HG03060 (cell line): ENCODE measurements around the gene CES2.
"Not testable (repeated sequence)": the region's sequence is repeated elsewhere in the genome, so short reads cannot be mapped to it uniquely, and the experiment has no call there.

Experiments used
- ATAC-seq: cut with Tn5 transposase; IDR thresholded peaks from one replicate; pipeline ENCODE4 v1.9.1; 2021; ENCODE audit warnings: low read depth, moderate number of reproducible peaks; ENCODE audit not compliant: unreplicated experiment

The CES2 gene

DNA sequence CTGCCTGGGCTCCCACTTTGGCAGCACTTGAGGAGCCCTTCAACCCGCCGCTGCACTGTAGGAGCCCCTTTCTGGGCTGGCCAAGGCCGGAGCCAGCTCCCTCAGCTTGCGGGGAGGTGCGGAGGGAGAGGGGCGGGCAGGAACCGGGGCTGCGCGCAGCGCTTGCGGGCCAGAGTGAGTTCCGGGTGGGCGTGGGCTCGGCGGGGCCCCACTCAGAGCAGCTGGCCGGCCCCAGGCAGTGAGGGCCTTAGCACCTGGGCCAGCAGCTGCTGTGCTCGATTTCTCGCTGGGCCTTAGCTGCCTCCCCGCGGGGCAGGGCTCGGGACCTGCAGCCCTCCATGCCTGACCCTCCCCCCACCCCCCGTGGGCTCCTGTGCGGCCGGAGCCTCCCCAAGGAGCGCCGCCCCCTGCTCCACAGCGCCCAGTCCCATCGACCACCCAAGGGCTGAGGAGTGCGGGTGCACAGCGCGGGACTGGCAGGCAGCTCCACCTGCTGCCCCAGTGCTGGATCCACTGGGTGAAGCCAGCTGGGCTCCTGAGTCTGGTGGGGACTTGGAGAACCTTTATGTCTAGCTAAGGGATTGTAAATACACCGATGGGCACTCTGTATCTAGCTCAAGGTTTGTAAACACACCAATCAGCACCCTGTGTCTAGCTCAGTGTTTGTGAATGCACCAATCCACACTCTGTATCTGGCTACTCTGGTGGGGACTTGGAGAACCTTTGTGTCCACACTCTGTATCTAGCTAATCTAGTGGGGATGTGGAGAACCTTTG is 39.0 kb downstream of the CES2 start:
- not testable (repeated sequence) for ATAC-seq

DNA sequence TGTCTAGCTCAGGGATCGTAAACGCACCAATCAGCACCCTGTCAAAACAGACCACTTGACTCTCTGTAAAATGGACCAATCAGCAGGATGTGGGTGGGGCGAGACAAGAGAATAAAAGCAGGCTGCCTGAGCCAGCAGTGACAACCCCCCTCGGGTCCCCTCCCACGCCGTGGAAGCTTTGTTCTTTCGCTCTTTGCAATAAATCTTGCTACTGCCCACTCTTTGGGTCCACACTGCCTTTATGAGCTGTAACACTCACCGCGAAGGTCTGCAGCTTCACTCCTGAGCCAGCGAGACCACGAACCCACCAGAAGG is 39.6 kb downstream of the CES2 start:
- ATAC-seq = not testable (repeated sequence)

DNA sequence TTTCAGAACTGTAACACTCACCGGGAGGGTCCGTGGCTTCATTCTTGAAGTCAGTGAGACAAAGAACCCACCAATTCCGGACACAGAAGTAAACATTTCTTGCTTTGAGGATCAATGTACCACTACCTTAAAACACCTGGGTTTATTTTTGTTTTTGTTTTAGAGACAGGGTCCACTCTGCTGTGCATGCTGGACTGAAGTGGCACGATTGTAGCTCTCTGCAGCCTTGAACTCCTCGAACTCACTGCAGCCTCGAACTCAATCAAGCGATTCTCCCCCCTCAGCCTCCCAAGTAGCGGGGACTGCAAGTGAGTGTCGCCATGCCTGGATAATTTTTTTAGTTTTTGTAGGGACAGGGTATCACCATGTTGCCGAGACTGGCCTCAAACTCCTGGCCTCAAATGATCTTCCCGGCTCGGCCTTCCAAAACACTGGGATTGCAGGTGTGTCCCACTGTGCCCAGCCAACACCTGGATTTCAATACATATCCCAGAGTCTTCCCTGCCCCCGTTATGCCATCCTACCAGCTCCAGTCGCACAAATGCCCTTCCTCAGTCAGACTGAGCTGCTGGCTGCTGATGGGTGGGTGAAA is 40.1 kb downstream of the CES2 start:
- no peak for ATAC-seq

DNA sequence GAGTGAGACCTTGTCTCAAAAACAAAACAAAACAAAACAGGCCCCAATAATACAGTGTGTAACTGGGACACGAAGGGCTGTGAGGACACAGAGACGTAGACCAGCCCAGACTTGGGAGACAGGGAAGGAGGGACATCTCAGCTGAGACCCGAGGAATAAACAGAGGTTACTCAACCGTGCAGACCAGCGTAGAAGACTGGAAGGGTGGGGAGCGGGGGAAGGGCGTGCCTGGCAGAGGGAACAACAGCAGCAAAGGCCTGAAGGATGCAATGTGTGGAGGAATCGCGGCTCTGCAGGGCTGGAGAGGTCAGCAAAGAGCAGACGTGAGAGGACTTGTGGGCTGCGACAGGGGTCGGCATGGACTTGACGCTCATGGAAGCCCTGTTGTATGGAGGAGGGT is 41.4 kb downstream of the CES2 start:
- no peak for ATAC-seq

DNA sequence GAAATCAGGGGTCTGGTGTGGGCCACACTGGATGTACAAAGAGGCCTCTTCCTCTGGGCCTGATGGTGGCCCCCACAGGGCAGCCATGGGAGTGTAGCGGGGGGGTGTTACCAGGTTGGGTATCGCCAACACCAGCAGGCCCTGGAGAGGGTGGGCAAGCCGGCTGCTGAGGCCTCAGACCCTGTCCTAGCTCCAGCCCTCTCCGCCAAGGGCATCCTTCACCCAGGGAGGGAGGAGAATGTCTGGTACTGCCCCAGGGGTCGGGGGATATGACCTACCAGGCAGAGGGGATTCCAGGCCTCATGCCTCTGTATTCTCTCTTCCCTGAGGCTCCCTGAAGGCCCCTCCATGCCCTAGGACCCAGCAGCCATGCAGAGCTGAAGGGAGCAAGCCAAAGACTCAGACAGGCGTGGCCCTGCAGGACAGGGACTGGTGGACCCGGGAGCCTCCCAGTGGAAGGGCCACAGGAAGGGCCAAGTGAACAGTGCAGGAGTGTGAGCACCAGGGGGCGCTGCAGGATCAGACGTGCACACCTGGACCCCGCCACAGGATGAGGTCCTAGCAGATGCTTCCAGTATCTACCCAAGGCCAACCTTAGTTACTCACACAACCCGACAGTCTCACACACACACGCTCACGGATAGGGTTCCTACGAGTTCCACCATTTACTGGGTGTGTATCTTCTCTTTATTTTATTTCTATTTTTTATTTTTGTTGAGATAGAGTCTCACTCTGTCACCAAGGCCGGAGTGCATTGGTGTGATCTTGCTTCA is 42.2 kb downstream of the CES2 start:
- ATAC-seq = no peak

- no peak for ATAC-seq
Observed at GRCh38 chr16:66979011-66979717, 43.8 kb downstream of the CES2 start.

- ATAC-seq = no peak
Observed at GRCh38 chr16:66983033-66983432, 47.7 kb downstream of the CES2 start.

DNA sequence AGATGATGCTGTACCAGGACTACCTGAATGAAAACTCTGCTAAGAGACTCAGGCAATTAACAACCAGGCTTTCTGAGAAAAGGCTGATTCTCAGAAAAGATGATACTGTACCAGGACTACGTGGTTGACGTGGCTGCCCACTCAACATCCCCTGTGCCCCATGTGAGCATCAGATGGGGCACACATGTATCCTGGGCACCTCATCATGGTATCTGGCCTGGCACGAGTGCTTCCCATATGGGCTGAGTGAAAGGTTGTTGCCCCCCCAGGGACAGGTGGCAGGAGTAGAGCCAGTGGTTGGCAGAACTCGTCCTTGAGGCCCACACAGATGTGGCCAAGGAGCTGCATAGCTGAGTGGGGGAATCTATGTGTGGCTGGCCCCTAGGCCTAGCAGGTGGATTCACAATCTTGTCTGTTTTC is 49.6 kb downstream of the CES2 start:
- no peak for ATAC-seq

- ATAC-seq = no peak
Observed at GRCh38 chr16:66986559-66986958, 51.2 kb downstream of the CES2 start.

DNA sequence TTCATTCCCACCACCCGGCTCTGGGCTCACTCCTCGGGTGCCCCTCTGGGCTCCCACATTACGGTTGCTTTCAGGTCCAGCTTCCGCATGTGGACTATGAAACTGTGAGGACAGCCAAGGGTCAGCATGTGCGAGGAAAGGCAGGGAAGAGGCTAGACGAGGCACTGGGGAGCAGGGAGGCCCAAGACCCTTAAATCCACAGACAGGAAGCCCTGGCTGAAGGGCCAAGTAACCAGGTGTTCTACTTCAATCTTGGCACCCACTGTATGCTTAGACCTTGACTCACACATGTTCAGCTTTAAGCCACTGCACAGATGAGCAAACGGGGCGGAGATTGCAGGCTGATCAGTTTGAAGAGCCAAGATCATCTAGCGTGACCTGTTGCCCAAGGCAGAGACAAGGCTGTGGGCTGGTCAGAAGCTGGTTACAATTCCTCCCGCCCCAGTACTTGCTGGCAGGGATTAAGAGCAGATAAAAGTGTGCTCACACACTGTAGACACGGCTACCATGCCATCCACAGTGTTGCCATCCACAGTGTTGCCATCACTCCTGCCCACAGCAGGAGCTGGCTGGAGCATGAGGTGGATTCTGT is 53.0 kb downstream of the CES2 start, which contains the start of gene CES4A:
Gene CES4A, plus strand, starts transcription at position 393 of the 592 bp plus-strand sequence. Its CDS starts 184 bp downstream, at position 577.
- no peak for ATAC-seq

- ATAC-seq = no peak
Observed at GRCh38 chr16:66991545-66992077, 56.3 kb downstream of the CES2 start.

- ATAC-seq = not testable (repeated sequence)
Observed at GRCh38 chr16:66993558-66993957, 58.2 kb downstream of the CES2 start.
